ENCODE data around the gene PIGT.

The PIGT gene

GRCh38 chr20:45415822-45416637 is at the start of gene PIGT:
Gene PIGT (plus strand): TSS chr20:45416141. CDS start chr20:45416157, 16 bp downstream.
- peak; percentile 82 for DNase-seq (ENCODE audit: low read depth, low spot score)

GRCh38 chr20:45366192-45366591 is 49.7 kb upstream of the PIGT start:
- DNase-seq (ENCODE audit: low read depth, low spot score): no peak

- no peak for DNase-seq (ENCODE audit: low read depth, low spot score)
Measured at GRCh38 chr20:45366631-45367030, 49.3 kb upstream of the PIGT start.

- no peak for DNase-seq (ENCODE audit: low read depth, low spot score)
Measured at GRCh38 chr20:45367126-45367525, 48.8 kb upstream of the PIGT start.

- DNase-seq (ENCODE audit: low read depth, low spot score): no peak
Measured at GRCh38 chr20:45368221-45368980, 47.5 kb upstream of the PIGT start.

GRCh38 chr20:45370571-45371160 is 45.3 kb upstream of the PIGT start:
- DNase-seq (ENCODE audit: low read depth, low spot score): no peak

- no peak for DNase-seq (ENCODE audit: low read depth, low spot score)
Measured at GRCh38 chr20:45372241-45372640, 43.7 kb upstream of the PIGT start.

GRCh38 chr20:45372646-45373352 is 43.1 kb upstream of the PIGT start:
- no peak for DNase-seq (ENCODE audit: low read depth, low spot score)

- DNase-seq (ENCODE audit: low read depth, low spot score): peak; percentile 79
Measured at GRCh38 chr20:45373353-45374100, 42.4 kb upstream of the PIGT start.

GRCh38 chr20:45374101-45374467 is 41.9 kb upstream of the PIGT start:
- no peak for DNase-seq (ENCODE audit: low read depth, low spot score)

- no peak for DNase-seq (ENCODE audit: low read depth, low spot score)
Measured at GRCh38 chr20:45374966-45375365, 41.0 kb upstream of the PIGT start.

- DNase-seq (ENCODE audit: low read depth, low spot score): no peak
Measured at GRCh38 chr20:45377269-45377668, 38.7 kb upstream of the PIGT start.

- DNase-seq (ENCODE audit: low read depth, low spot score): no peak
Measured at GRCh38 chr20:45378191-45378590, 37.8 kb upstream of the PIGT start, which contains the start of gene TP53TG5. Gene TP53TG5 (minus strand): TSS chr20:45378325. CDS start chr20:45378236, 89 bp downstream.

GRCh38 chr20:45387274-45387673 is 28.7 kb upstream of the PIGT start:
- DNase-seq (ENCODE audit: low read depth, low spot score): no peak

- DNase-seq (ENCODE audit: low read depth, low spot score): no peak
Measured at GRCh38 chr20:45390931-45391330, 25.0 kb upstream of the PIGT start.

- no peak for DNase-seq (ENCODE audit: low read depth, low spot score)
Measured at GRCh38 chr20:45391559-45391958, 24.4 kb upstream of the PIGT start.

GRCh38 chr20:45392733-45393132 is 23.2 kb upstream of the PIGT start:
- DNase-seq (ENCODE audit: low read depth, low spot score): no peak

GRCh38 chr20:45394221-45395113 is 21.5 kb upstream of the PIGT start:
- DNase-seq (ENCODE audit: low read depth, low spot score): no peak

- no peak for DNase-seq (ENCODE audit: low read depth, low spot score)
Measured at GRCh38 chr20:45395114-45395415, 20.9 kb upstream of the PIGT start.

GRCh38 chr20:45399018-45399417 is 16.9 kb upstream of the PIGT start:
- DNase-seq (ENCODE audit: low read depth, low spot score): no peak

Data from activated CD4-positive, CD25-positive, alpha-beta regulatory T cell treated with anti-CD3 and anti-CD28 coated beads, Interleukin-2, amount 50 U/mL, for 16 hours (primary cell).